Stimulated activated CD8-positive, alpha-beta memory T cell treated with anti-CD3 and anti-CD28 coated beads, Interleukin-2, amount 100 ng/mL, for 48 hours (primary cell): Measurements from ENCODE around the gene SLC25A42.
A peak's percentile ranks its signal among the peaks of the same experiment; 100 is the strongest.
"Not testable (repeated sequence)": the region's sequence is repeated elsewhere in the genome, so short reads cannot be mapped to it uniquely, and the experiment has no call there.

ENCODE experiments used
- DNase-seq, 2 donors: peaks; one replicate each; pipeline ENCODE4 v3.0.0-alpha.2; 2020; ENCODE audit warnings: low read depth in 2 of 2

Gene SLC25A42

GRCh38 chr19:19135713-19136112 lies 71.9 kb downstream of the SLC25A42 start:
- DNase-seq: not testable (repeated sequence)

- no peak for DNase-seq
These were observed 73.8 kb downstream of the SLC25A42 start for GRCh38 chr19:19137556-19138108.

GRCh38 chr19:19138109-19138981 lies 74.6 kb downstream of the SLC25A42 start, which contains the start of gene TMEM161A:
TMEM161A (minus strand) TSS chr19:19138478; CDS start chr19:19138428, 50 bp downstream.
- peak; percentile 90 to 93 for DNase-seq

- no peak for DNase-seq
These were observed 76.1 kb downstream of the SLC25A42 start for GRCh38 chr19:19139876-19140229.

GRCh38 chr19:19140476-19140875 lies 76.7 kb downstream of the SLC25A42 start:
- DNase-seq: no peak

- DNase-seq: no peak
These were observed 78.6 kb downstream of the SLC25A42 start for GRCh38 chr19:19142347-19142746.

GRCh38 chr19:19145281-19145680 lies 81.5 kb downstream of the SLC25A42 start:
- DNase-seq: no peak

GRCh38 chr19:19145684-19146608 lies 82.2 kb downstream of the SLC25A42 start:
- DNase-seq: peak; percentile 78 to 86

- DNase-seq: no peak
These were observed 83.1 kb downstream of the SLC25A42 start for GRCh38 chr19:19146865-19147264.

GRCh38 chr19:19147344-19147743 lies 83.5 kb downstream of the SLC25A42 start:
- no peak for DNase-seq

GRCh38 chr19:19148504-19148903 lies 84.7 kb downstream of the SLC25A42 start:
- not testable (repeated sequence) for DNase-seq

GRCh38 chr19:19149435-19149834 lies 85.6 kb downstream of the SLC25A42 start:
- no peak for DNase-seq

- DNase-seq: no peak
These were observed 87.6 kb downstream of the SLC25A42 start for GRCh38 chr19:19151418-19151817.

GRCh38 chr19:19152668-19153384 lies 89.0 kb downstream of the SLC25A42 start:
- no peak for DNase-seq

GRCh38 chr19:19154768-19155494 lies 91.1 kb downstream of the SLC25A42 start:
- no peak for DNase-seq

- no peak for DNase-seq
These were observed 91.9 kb downstream of the SLC25A42 start for GRCh38 chr19:19155495-19156219.

GRCh38 chr19:19157808-19158207 lies 94.0 kb downstream of the SLC25A42 start:
- DNase-seq: no peak

- DNase-seq: no peak
These were observed 95.7 kb downstream of the SLC25A42 start for GRCh38 chr19:19159534-19159933.

- DNase-seq: no peak
These were observed 96.8 kb downstream of the SLC25A42 start for GRCh38 chr19:19160461-19161035.

GRCh38 chr19:19162495-19162894 lies 98.7 kb downstream of the SLC25A42 start:
- DNase-seq: no peak
